Endodermal cell (in vitro differentiated cells): Measurements from ENCODE around the gene SIN3B. TPM values are rescaled to one million over a fixed set of nuclear protein-coding genes. Genes with fewer than 3 reads are reported as not detected.

Experiments used
- DNase-seq: peaks from one replicate; pipeline ENCODE4 v3.0.0-alpha.2; 2017
- H3K27ac ChIP-seq: 2 replicates; pipeline ENCODE4 v1.5.1; 2013; ENCODE audit warnings: mild to moderate bottlenecking, low read depth, low read length, moderate library complexity
- H3K27me3 ChIP-seq: 2 replicates; pipeline ENCODE4 v1.6.1; 2013; ENCODE audit warnings: mild to moderate bottlenecking, low read length, moderate library complexity; ENCODE audit not compliant: insufficient read depth, control insufficient read depth, poor library complexity, severe bottlenecking
- H3K36me3 ChIP-seq: 2 replicates; pipeline ENCODE4 v1.7.0; 2013; ENCODE audit warnings: mild to moderate bottlenecking, low read length, moderate library complexity; ENCODE audit not compliant: control insufficient read depth, insufficient read depth
- H3K4me1 ChIP-seq: one replicate; pipeline ENCODE4 v1.7.0; 2013; ENCODE audit warnings: low read length; ENCODE audit not compliant: control insufficient read depth, insufficient read depth
- H3K4me3 ChIP-seq: 2 replicates; pipeline ENCODE4 v1.5.1; 2013; ENCODE audit warnings: mild to moderate bottlenecking, low read length, moderate library complexity
- H3K9ac ChIP-seq: 2 replicates; pipeline ENCODE4 v1.6.1; 2013; ENCODE audit warnings: mild to moderate bottlenecking, low read length, moderate library complexity; ENCODE audit not compliant: poor library complexity, severe bottlenecking; ENCODE audit errors: extremely low read depth
- H3K9me3 ChIP-seq: 2 replicates; pipeline ENCODE4 v1.6.1; 2013; ENCODE audit warnings: mild to moderate bottlenecking, low read length, moderate library complexity; ENCODE audit not compliant: control insufficient read depth
- H3K27ac Mint-ChIP-seq: 2 replicates; pipeline ENCODE4 v1.8.0; 2020; ENCODE audit warnings: mixed read lengths
- H3K27me3 Mint-ChIP-seq: 2 replicates; pipeline ENCODE4 v1.8.0; 2021; ENCODE audit warnings: mild to moderate bottlenecking, mixed read lengths; ENCODE audit not compliant: insufficient read depth
- H3K36me3 Mint-ChIP-seq: 2 replicates; pipeline ENCODE4 v1.8.0; 2020; ENCODE audit warnings: low read depth, mixed read lengths
- H3K4me1 Mint-ChIP-seq: 2 replicates; pipeline ENCODE4 v1.8.0; 2020; ENCODE audit warnings: mixed read lengths
- H3K4me3 Mint-ChIP-seq: 2 replicates; pipeline ENCODE4 v1.8.0; 2020; ENCODE audit warnings: mild to moderate bottlenecking, moderate library complexity, mixed read lengths
- H3K9me3 Mint-ChIP-seq: 2 replicates; pipeline ENCODE4 v1.8.0; 2020; ENCODE audit warnings: mild to moderate bottlenecking, mixed read lengths
- WGBS, 2 experiments: methylation state at CpG; one replicate each; pipeline versions ENCODE4 v1.1.5 to v1.1.7; 2013; ENCODE audit warnings: missing lambda C conversion rate in 2 of 2, mixed read lengths in 1 of 2; ENCODE audit not compliant: insufficient coverage in 1 of 2, insufficient read length in 1 of 2; 5-methylcytosine and 5-hydroxymethylcytosine counted together
- total RNA-seq, 2 donors: library from RNA; stranded (reverse); fragmentation: NEBNext Ultra II Directional in 1 of 2; extraction: Animal tissue kit (Norgen Biotek cat#: 25700) in 1 of 2; gene quantifications; 2 replicates in 1 of 2; 3 replicates in 1 of 2; pipeline ENCODE4 v1.2.1, GENCODE V29; 2021
- TF ChIP-seq, protein P1 (sequence below): fragments of 200-600 bp; sonication (generic); conservative IDR thresholded peaks from 2 replicates; pipeline ENCODE4 v1.5.0; 2021; ENCODE audit warnings: antibody characterized with exemption, mild to moderate bottlenecking

The SIN3B gene
- total RNA-seq, 2 donors from 2014 or later = 68.0 to 78.4 TPM

- no peaks in the 10 kb centered on the region for H3K4me1 Mint-ChIP-seq
- peaks cover 2% of the 10 kb centered on the region for H3K27me3 Mint-ChIP-seq
Measured at GRCh38 chr19:16920816-16921529, 91.8 kb downstream of the SIN3B start.

GRCh38 chr19:16921766-16922591 lies 92.8 kb downstream of the SIN3B start:
- Histone ChIP-seq H3K4me1 (no peaks in the 10 kb centered on the region), H3K27ac (no peak overlapping the region), H3K4me3 (no peak overlapping the region), H3K9ac (no peak overlapping the region), H3K27me3 (no peaks in the 10 kb centered on the region), H3K9me3 (no peaks in the 10 kb centered on the region), H3K36me3 (no peaks in the 10 kb centered on the region)
- TF ChIP-seq, protein P1, sequence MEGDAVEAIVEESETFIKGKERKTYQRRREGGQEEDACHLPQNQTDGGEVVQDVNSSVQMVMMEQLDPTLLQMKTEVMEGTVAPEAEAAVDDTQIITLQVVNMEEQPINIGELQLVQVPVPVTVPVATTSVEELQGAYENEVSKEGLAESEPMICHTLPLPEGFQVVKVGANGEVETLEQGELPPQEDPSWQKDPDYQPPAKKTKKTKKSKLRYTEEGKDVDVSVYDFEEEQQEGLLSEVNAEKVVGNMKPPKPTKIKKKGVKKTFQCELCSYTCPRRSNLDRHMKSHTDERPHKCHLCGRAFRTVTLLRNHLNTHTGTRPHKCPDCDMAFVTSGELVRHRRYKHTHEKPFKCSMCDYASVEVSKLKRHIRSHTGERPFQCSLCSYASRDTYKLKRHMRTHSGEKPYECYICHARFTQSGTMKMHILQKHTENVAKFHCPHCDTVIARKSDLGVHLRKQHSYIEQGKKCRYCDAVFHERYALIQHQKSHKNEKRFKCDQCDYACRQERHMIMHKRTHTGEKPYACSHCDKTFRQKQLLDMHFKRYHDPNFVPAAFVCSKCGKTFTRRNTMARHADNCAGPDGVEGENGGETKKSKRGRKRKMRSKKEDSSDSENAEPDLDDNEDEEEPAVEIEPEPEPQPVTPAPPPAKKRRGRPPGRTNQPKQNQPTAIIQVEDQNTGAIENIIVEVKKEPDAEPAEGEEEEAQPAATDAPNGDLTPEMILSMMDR = no peak
- Mint-ChIP-seq H3K36me3 (peaks cover 14% of the 10 kb centered on the region), H3K27me3 (no peaks in the 10 kb centered on the region), H3K27ac (no peak overlapping the region), H3K9me3 (peaks cover 26% of the 10 kb centered on the region), H3K4me1 (no peaks in the 10 kb centered on the region), H3K4me3 (no peak overlapping the region)
- WGBS, 2 experiments = 89 to 92% methylated on average over 15 to 21 of the region's 21 CpGs
- DNase-seq = no peak

More at GRCh38 chr19:16920816-16921529, 91.8 kb downstream of the SIN3B start:
- Mint-ChIP-seq H3K36me3 (peaks cover 14% of the 10 kb centered on the region), H3K9me3 (peaks cover 22% of the 10 kb centered on the region), H3K4me3 (no peak overlapping the region), H3K27ac (no peak overlapping the region)
- Histone ChIP-seq H3K9me3 (no peaks in the 10 kb centered on the region), H3K9ac (no peak overlapping the region), H3K36me3 (no peaks in the 10 kb centered on the region), H3K4me3 (no peak overlapping the region), H3K27me3 (no peaks in the 10 kb centered on the region), H3K27ac (no peak overlapping the region), H3K4me1 (no peaks in the 10 kb centered on the region)
- no peak for DNase-seq
- 75 to 94% methylated on average over 5 to 11 of the region's 12 CpGs for WGBS, 2 experiments
- TF ChIP-seq, protein P1 = no peak

DNA sequence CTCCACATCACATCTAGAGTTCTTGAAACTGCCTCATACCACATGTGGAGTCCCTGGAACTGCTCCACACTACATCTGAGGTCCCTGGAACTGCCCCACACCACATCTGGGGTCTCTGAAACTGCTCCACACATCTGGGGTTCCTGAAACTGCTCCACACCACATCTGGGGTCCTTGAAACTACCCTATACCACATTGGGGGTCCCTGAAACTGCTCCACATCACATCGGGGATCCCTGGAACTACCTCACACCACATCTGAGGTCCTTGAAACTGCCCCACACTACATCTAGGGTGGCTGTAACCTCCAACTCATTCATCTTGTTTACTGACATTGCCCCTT lies 93.4 kb downstream of the SIN3B start:
- Histone ChIP-seq H3K36me3 (no peaks in the 10 kb centered on the region), H3K9ac (no peak overlapping the region), H3K4me1 (no peaks in the 10 kb centered on the region), H3K9me3 (no peaks in the 10 kb centered on the region), H3K27me3 (no peaks in the 10 kb centered on the region), H3K4me3 (no peak overlapping the region), H3K27ac (no peak overlapping the region)
- TF ChIP-seq, protein P1 = no peak
- peaks cover 27% of the 10 kb centered on the region for H3K9me3 Mint-ChIP-seq
- no peak overlapping the region for H3K27ac Mint-ChIP-seq
- no peaks in the 10 kb centered on the region for H3K4me1 Mint-ChIP-seq
- DNase-seq = no peak
- WGBS, 2 experiments = 85 to 100% methylated on average over 1 of the region's 1 CpG
- H3K36me3 Mint-ChIP-seq = peaks cover 14% of the 10 kb centered on the region
- H3K27me3 Mint-ChIP-seq = no peaks in the 10 kb centered on the region
- no peak overlapping the region for H3K4me3 Mint-ChIP-seq
